ENCODE data around the gene KCNC1.
A peak's percentile ranks its signal among the peaks of the same experiment; 100 is the strongest.

Gene KCNC1

DNA sequence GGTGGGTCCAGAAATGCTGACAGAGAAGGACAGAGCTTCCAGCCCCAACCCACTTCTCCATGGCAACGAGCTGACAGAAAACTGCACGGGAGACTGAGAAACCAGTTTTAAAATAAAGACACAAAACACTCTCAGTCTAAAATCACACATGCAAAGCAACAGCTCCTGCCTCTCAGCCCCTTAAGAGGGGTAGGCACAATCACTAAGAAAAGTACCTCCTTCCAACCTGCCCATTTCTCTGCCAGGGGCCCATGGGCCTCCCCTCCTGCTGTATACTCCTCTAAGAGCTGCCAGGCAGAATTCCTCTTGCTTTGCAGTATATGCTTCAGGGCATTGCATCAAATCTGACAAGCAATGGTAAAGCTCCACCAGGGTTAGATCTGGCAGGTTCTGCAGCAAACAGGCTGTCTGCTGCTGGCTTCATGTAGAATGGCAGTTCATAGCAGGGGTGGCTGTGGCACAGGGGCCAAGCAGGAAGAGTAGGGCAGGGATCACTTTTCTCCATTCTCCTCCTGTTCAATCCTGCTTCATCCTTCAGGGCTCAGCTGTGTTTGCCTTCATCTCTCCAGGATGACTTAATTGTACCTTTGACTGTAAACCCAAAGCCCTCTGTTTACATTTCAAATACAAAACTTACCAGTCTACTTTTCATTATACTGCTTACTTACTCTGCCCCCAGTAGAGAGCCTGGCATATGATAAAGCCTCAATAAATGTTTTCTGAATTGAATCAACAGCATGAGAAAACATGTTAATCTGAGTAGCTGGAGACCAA lies 77.7 kb downstream of the KCNC1 start:
- Histone ChIP-seq H3K9ac (no peak overlapping the region), H3K27ac (peak overlapping the region; percentile 12), H3K4me1 (peaks cover 27% of the 10 kb centered on the region), H3K4me2 (ENCODE audit: low read length) (no peak overlapping the region), H3K36me3 (ENCODE audit: control insufficient read depth, insufficient read depth, low read length) (no peaks in the 10 kb centered on the region), H3K4me3 (ENCODE audit: low read depth, low read length) (no peak overlapping the region), H3K79me2 (no peaks in the 10 kb centered on the region), H3K27me3 (ENCODE audit: control insufficient read depth, insufficient read depth, low read length) (no peaks in the 10 kb centered on the region), H3K9me3 (ENCODE audit: control insufficient read depth, low read length) (no peaks in the 10 kb centered on the region), H2AFZ (no peak overlapping the region)
- TF ChIP-seq, protein P1, sequence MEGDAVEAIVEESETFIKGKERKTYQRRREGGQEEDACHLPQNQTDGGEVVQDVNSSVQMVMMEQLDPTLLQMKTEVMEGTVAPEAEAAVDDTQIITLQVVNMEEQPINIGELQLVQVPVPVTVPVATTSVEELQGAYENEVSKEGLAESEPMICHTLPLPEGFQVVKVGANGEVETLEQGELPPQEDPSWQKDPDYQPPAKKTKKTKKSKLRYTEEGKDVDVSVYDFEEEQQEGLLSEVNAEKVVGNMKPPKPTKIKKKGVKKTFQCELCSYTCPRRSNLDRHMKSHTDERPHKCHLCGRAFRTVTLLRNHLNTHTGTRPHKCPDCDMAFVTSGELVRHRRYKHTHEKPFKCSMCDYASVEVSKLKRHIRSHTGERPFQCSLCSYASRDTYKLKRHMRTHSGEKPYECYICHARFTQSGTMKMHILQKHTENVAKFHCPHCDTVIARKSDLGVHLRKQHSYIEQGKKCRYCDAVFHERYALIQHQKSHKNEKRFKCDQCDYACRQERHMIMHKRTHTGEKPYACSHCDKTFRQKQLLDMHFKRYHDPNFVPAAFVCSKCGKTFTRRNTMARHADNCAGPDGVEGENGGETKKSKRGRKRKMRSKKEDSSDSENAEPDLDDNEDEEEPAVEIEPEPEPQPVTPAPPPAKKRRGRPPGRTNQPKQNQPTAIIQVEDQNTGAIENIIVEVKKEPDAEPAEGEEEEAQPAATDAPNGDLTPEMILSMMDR (IDR thresholded peaks at IDR 0.05), result no peak

DNA sequence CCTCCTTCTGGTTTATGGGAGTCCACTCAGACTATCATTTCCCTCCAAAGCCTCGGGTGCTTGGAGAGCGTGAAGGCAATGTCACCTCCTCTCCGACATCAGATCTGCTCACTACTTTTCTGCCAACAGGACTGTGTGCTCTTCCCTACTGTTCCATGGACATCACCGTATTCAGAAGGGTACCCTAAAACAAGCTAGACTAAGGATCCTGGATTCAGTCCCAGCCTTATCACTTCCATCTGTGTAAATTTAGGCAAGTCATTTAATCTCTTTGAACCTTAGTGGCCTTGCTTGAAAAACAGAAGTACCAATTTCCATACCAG lies 78.2 kb downstream of the KCNC1 start:
- Histone ChIP-seq H3K4me1 (peaks cover 27% of the 10 kb centered on the region), H3K79me2 (no peaks in the 10 kb centered on the region), H3K4me3 (ENCODE audit: low read depth, low read length) (no peak overlapping the region), H3K4me2 (ENCODE audit: low read length) (no peak overlapping the region), H3K27me3 (ENCODE audit: control insufficient read depth, insufficient read depth, low read length) (no peaks in the 10 kb centered on the region), H3K9me3 (ENCODE audit: control insufficient read depth, low read length) (no peaks in the 10 kb centered on the region), H3K36me3 (ENCODE audit: control insufficient read depth, insufficient read depth, low read length) (no peaks in the 10 kb centered on the region), H3K27ac (peak overlapping the region; percentile 49), H3K9ac (no peak overlapping the region), H2AFZ (no peak overlapping the region)
- TF ChIP-seq, protein P1 (IDR thresholded peaks at IDR 0.05), result no peak

DNA sequence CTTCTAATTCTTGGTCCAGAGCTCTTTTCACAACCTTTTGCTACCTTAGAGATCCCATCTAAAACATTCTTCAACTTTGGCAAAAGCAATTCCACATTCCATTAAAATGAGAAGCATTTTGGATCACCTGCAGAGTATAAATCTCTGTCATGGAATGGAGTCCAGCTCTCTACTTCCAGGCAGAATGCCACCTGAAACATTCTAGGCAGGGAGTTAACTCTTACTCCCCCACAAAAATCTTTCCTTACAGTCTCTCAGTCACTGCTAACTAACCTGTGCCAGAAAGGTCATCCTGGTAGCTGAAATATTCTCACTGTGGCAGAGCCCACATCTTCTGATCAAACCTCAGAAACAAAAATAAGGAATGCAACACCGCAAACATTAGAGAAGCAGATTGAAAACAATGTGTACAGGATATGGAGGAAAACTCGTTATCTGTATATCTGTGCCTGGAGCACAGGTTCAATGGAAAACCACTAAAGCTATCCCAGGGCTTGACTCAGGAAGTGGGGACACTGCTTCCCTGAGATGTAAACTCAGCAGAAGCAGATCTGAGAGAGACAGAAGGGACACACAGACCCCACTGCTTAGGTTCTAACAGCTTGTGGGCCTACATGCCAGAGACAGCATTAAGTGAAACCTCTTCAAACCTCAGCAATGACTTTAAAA lies 78.9 kb downstream of the KCNC1 start:
- no peak overlapping the region for H3K4me2 ChIP-seq (ENCODE audit: low read length)
- H2AFZ ChIP-seq, result no peak overlapping the region
- H3K79me2 ChIP-seq, result no peaks in the 10 kb centered on the region
- no peak overlapping the region for H3K9ac ChIP-seq
- no peaks in the 10 kb centered on the region for H3K27me3 ChIP-seq (ENCODE audit: control insufficient read depth, insufficient read depth, low read length)
- no peaks in the 10 kb centered on the region for H3K36me3 ChIP-seq (ENCODE audit: control insufficient read depth, insufficient read depth, low read length)
- no peaks in the 10 kb centered on the region for H3K9me3 ChIP-seq (ENCODE audit: control insufficient read depth, low read length)
- H3K4me3 ChIP-seq (ENCODE audit: low read depth, low read length), result no peak overlapping the region
- TF ChIP-seq, protein P1 (IDR thresholded peaks at IDR 0.05), result no peak
- peaks cover 27% of the 10 kb centered on the region for H3K4me1 ChIP-seq
- peak overlapping the region; percentile 49 for H3K27ac ChIP-seq

DNA sequence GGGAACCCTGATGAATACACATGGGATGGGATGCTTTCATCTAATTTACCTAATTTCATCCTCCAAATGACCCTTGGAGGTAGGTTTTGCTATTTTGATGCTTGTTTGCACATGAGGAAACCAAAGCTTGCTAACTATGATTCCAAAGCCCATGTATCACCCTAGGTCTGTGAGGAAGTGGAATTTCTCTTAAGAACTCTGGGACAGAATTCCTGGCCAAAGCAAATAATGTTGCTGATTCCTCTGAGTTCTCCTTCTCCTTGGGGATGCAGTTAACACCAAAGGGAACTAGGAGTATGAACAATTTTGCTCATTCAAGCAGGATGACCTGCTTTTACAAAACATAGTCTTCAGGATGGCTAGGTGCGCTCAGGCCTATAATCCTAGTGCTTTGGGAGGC lies 80.0 kb downstream of the KCNC1 start:
- H3K36me3 ChIP-seq (ENCODE audit: control insufficient read depth, insufficient read depth, low read length), result no peaks in the 10 kb centered on the region
- no peak overlapping the region for H3K27ac ChIP-seq
- H3K4me2 ChIP-seq (ENCODE audit: low read length), result no peak overlapping the region
- H3K79me2 ChIP-seq, result no peaks in the 10 kb centered on the region
- TF ChIP-seq, protein P1 (IDR thresholded peaks at IDR 0.05), result no peak
- no peak overlapping the region for H3K9ac ChIP-seq
- H3K4me1 ChIP-seq, result peaks cover 27% of the 10 kb centered on the region
- no peak overlapping the region for H2AFZ ChIP-seq
- H3K9me3 ChIP-seq (ENCODE audit: control insufficient read depth, low read length), result no peaks in the 10 kb centered on the region
- no peaks in the 10 kb centered on the region for H3K27me3 ChIP-seq (ENCODE audit: control insufficient read depth, insufficient read depth, low read length)
- no peak overlapping the region for H3K4me3 ChIP-seq (ENCODE audit: low read depth, low read length)
